Type B pancreatic cell (in vitro differentiated cells): ENCODE results near the gene ZGRF1. TPM values are rescaled to one million over a fixed set of nuclear protein-coding genes. Genes with fewer than 3 reads are reported as not detected.

Experiments
- DNase-seq: peaks from one replicate; pipeline ENCODE4 v3.0.0; 2021; ENCODE audit warnings: mixed read lengths; ENCODE audit not compliant: unreplicated experiment; ENCODE audit errors: extremely low spot score
- H3K27ac Mint-ChIP-seq: 2 replicates; pipeline ENCODE4 v1.8.0; 2021; ENCODE audit warnings: mild to moderate bottlenecking, mixed read lengths
- H3K27me3 Mint-ChIP-seq: 2 replicates; pipeline ENCODE4 v1.8.0; 2021; ENCODE audit warnings: mixed read lengths
- H3K36me3 Mint-ChIP-seq: 2 replicates; pipeline ENCODE4 v1.8.0; 2021; ENCODE audit warnings: mixed read lengths
- H3K4me1 Mint-ChIP-seq: one replicate; pipeline ENCODE4 v1.8.0; 2021; ENCODE audit warnings: mixed read lengths; ENCODE audit not compliant: unreplicated experiment
- H3K4me3 Mint-ChIP-seq: 2 replicates; pipeline ENCODE4 v1.8.0; 2021; ENCODE audit warnings: mild to moderate bottlenecking, mixed read lengths
- H3K9me3 Mint-ChIP-seq: 2 replicates; pipeline ENCODE4 v1.8.0; 2021; ENCODE audit warnings: mixed read lengths
- total RNA-seq: library from RNA; stranded (reverse); gene quantifications from 2 replicates; pipeline ENCODE4 v1.2.1, GENCODE V29; 2021; ENCODE audit warnings: low replicate concordance
- TF ChIP-seq, protein P1 (sequence below): fragments of 200-600 bp; sonication (generic); conservative IDR thresholded peaks from 2 replicates; pipeline ENCODE4 v1.5.0; 2021; ENCODE audit warnings: antibody characterized with exemption, mild to moderate bottlenecking

The ZGRF1 gene
- total RNA-seq, 1 donor from 2014 or later, result 24.8 TPM

DNA sequence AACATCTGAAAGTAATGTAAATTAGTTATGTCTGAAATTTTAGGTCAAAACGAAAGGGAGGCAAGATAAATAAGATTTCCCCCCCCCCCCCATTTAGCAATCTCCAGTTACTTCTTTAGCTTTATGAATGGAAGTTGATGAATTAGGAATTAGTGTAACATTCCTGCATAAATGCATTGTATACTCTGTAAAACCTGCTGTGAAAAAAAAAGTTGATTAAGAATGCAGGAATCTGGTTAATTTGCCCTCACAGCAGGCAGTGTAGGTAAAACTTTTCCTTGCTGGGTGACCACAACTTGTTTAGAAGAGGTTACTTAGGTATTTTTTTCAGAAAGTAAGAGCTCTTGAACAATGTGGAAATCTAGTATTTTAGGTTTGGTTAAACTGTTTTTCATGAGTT is 15.5 kb upstream of the ZGRF1 start:
- TF ChIP-seq, protein P1, sequence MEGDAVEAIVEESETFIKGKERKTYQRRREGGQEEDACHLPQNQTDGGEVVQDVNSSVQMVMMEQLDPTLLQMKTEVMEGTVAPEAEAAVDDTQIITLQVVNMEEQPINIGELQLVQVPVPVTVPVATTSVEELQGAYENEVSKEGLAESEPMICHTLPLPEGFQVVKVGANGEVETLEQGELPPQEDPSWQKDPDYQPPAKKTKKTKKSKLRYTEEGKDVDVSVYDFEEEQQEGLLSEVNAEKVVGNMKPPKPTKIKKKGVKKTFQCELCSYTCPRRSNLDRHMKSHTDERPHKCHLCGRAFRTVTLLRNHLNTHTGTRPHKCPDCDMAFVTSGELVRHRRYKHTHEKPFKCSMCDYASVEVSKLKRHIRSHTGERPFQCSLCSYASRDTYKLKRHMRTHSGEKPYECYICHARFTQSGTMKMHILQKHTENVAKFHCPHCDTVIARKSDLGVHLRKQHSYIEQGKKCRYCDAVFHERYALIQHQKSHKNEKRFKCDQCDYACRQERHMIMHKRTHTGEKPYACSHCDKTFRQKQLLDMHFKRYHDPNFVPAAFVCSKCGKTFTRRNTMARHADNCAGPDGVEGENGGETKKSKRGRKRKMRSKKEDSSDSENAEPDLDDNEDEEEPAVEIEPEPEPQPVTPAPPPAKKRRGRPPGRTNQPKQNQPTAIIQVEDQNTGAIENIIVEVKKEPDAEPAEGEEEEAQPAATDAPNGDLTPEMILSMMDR, result no peak
- H3K4me1 Mint-ChIP-seq, result no peaks in the 10 kb centered on the region
- no peak overlapping the region for H3K27ac Mint-ChIP-seq
- H3K9me3 Mint-ChIP-seq, result no peaks in the 10 kb centered on the region
- H3K4me3 Mint-ChIP-seq, result no peak overlapping the region
- peaks cover 7% of the 10 kb centered on the region for H3K36me3 Mint-ChIP-seq
- DNase-seq, result no peak
- no peaks in the 10 kb centered on the region for H3K27me3 Mint-ChIP-seq

DNA sequence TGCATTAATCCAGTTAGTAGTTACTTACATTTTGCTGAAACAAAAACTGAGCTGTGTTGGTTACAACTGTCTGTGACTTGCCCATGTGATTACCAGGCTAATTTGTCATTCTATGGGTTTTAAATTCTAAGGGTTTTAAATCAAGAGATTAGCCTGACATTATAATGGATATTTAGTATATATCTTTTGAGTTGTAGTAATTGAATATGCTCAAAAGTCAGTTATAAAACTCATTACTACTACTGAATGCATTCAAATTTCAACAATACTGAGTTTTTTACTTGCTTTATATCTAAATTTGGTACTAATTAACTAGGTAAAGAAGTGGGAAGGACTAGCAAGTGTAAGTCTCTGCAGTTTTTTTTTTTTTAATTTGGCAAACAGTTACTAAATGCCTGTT is 14.9 kb upstream of the ZGRF1 start:
- H3K27me3 Mint-ChIP-seq, result no peaks in the 10 kb centered on the region

DNA sequence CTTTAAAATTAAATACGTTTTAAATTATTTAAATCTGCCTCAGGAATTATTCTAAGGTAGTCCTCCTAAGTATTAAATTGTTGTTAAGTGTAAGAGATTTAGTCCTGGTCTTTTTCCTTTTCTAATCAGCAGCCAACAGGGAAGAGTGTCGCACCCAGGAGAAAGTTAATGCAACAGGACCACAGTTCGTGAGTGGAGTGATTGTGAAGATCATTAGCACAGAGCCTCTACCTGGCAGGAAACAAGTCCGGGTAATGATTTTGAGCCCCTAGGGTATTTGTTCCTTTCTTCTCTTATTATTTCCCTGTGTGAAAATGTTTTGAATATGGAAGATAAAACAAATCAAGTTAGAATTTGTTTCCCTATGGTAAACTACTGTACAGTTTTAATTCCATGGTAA is 13.6 kb upstream of the ZGRF1 start:
- Mint-ChIP-seq H3K36me3 (peaks cover 6% of the 10 kb centered on the region), H3K4me1 (no peaks in the 10 kb centered on the region), H3K4me3 (no peak overlapping the region), H3K27ac (no peak overlapping the region), H3K9me3 (no peaks in the 10 kb centered on the region), H3K27me3 (no peaks in the 10 kb centered on the region)
- no peak for DNase-seq
- TF ChIP-seq, protein P1, result no peak

More for the DNA sequence above, 14.9 kb upstream of the ZGRF1 start:
- Mint-ChIP-seq H3K36me3 (peaks cover 11% of the 10 kb centered on the region), H3K27ac (no peak overlapping the region), H3K9me3 (no peaks in the 10 kb centered on the region), H3K4me3 (no peak overlapping the region), H3K4me1 (no peaks in the 10 kb centered on the region)
- no peak for DNase-seq
- TF ChIP-seq, protein P1, result no peak

DNA sequence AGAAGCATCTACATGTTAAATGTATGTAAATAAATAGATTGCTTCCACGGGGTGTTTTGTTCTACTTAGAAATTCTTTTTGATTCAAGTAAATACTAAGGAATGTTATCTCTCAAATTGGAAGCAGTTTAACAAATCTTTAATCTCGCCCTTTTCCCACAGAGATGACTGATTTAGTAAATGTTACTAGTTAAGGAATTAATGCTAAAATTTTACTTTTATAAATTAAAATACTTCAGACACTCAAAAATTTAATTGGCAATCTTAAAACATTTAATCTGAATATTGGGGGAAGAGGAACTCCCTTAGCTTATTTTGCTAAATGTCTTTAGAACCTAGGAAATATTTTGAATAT is 12.3 kb upstream of the ZGRF1 start:
- H3K27ac Mint-ChIP-seq, result no peak overlapping the region
- no peak overlapping the region for H3K4me3 Mint-ChIP-seq

DNA sequence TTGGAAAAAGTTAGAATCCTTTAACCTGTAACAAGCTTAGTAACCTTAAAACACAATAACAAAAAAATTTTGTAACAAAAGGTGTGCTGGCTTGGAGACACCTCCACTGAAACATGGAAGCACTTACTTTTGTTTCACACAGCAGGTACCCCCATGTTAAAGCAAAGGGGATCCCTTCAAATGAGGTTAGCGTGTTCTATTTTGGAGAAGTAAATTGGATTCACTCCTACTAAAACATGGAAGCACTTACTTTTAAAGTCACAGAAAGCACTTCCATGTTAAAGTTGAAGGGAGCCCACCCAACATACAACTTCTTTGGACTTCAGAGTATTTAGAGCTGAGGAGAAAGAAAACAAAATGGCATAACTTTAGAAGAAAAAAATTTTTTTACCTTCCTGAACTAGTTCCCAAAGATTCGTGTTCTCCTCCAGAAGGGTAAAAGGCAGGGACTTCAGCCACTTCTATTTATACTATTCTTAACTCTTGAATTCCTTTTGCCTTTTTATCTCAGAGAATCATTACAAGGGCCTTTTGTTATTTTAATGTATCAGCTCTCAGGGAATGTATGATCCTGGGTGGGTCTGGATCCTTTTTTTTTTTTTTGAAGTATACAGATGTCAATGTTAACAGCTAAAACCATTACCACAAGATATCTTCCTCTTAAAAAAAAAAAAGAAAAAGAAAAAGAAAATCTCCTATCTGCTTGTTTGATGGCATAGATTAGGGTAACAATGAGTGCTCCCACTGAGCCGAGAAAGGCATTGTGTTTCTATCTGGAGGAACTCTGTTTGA is 11.8 kb upstream of the ZGRF1 start:
- Mint-ChIP-seq H3K4me3 (no peak overlapping the region), H3K4me1 (no peaks in the 10 kb centered on the region), H3K27ac (no peak overlapping the region), H3K36me3 (peaks cover 6% of the 10 kb centered on the region), H3K9me3 (no peaks in the 10 kb centered on the region), H3K27me3 (no peaks in the 10 kb centered on the region)
- no peak for DNase-seq
- TF ChIP-seq, protein P1, result no peak

More for the DNA sequence above, 12.3 kb upstream of the ZGRF1 start:
- Mint-ChIP-seq H3K27me3 (no peaks in the 10 kb centered on the region), H3K36me3 (peaks cover 6% of the 10 kb centered on the region), H3K9me3 (no peaks in the 10 kb centered on the region), H3K4me1 (no peaks in the 10 kb centered on the region)
- TF ChIP-seq, protein P1, result no peak
- DNase-seq, result no peak
